Middle frontal gyrus (tissue), 1 donor: Measurements from ENCODE around the gene ABCG4.
"Not testable (repeated sequence)": the region's sequence is repeated elsewhere in the genome, so short reads cannot be mapped to it uniquely, and the experiment has no call there.

Experiments
- DNase-seq: peaks from one replicate; pipeline ENCODE4 v3.0.0-alpha.2; 2015; ENCODE audit warnings: low spot score; ENCODE audit errors: extremely low spot score

The ABCG4 gene

GRCh38 chr11:119115484-119116234 lies 33.2 kb upstream of the ABCG4 start:
- DNase-seq: no peak

- no peak for DNase-seq
Observed at GRCh38 chr11:119116235-119116594, 32.6 kb upstream of the ABCG4 start.

GRCh38 chr11:119116601-119117000 lies 32.3 kb upstream of the ABCG4 start:
- no peak for DNase-seq

- no peak for DNase-seq
Observed at GRCh38 chr11:119117004-119117706, 31.7 kb upstream of the ABCG4 start.

GRCh38 chr11:119118227-119118626 lies 30.6 kb upstream of the ABCG4 start:
- DNase-seq: no peak

GRCh38 chr11:119118946-119119345 lies 29.9 kb upstream of the ABCG4 start:
- DNase-seq: no peak

GRCh38 chr11:119120639-119121007 lies 28.2 kb upstream of the ABCG4 start:
- no peak for DNase-seq

- peak; percentile 99 for DNase-seq
Observed at GRCh38 chr11:119121008-119121810, 27.6 kb upstream of the ABCG4 start, which contains the start of gene HINFP. Gene HINFP, plus strand, starts transcription at chr11:119121580. Its CDS starts 5,365 bp downstream, at chr11:119126945.

- no peak for DNase-seq
Observed at GRCh38 chr11:119121811-119122124, 27.1 kb upstream of the ABCG4 start.

- DNase-seq: no peak
Observed at GRCh38 chr11:119125821-119126220, 23.0 kb upstream of the ABCG4 start.

GRCh38 chr11:119126675-119127268 lies 22.1 kb upstream of the ABCG4 start:
- no peak for DNase-seq

- DNase-seq: no peak
Observed at GRCh38 chr11:119130662-119131061, 18.2 kb upstream of the ABCG4 start.

- DNase-seq: no peak
Observed at GRCh38 chr11:119134389-119134978, 14.4 kb upstream of the ABCG4 start.

- DNase-seq: not testable (repeated sequence)
Observed at GRCh38 chr11:119139276-119139675, 9.6 kb upstream of the ABCG4 start.

- no peak for DNase-seq
Observed at GRCh38 chr11:119144825-119145486, 3.9 kb upstream of the ABCG4 start.

GRCh38 chr11:119145551-119145950 lies 3.3 kb upstream of the ABCG4 start:
- no peak for DNase-seq

- DNase-seq: no peak
Observed at GRCh38 chr11:119147604-119148333, 1.1 kb upstream of the ABCG4 start.

- DNase-seq: no peak
Observed at GRCh38 chr11:119148720-119149017, 183 bp upstream of the ABCG4 start.

GRCh38 chr11:119149786-119150275 lies 979 bp downstream of the ABCG4 start:
- no peak for DNase-seq

- DNase-seq: no peak
Observed at GRCh38 chr11:119152043-119152442, 3.2 kb downstream of the ABCG4 start.
